GM12874 (cell line): ENCODE data around the gene TAF1B.

Experiments
- TF ChIP-seq, protein P1 (sequence below): IDR thresholded peaks from 2 replicates; pipeline ENCODE4 v1.5.1; 2011; ENCODE audit warnings: low read depth, mild to moderate bottlenecking, control low read depth, low read length, moderate library complexity; ENCODE audit not compliant: insufficient read depth

The TAF1B gene

DNA sequence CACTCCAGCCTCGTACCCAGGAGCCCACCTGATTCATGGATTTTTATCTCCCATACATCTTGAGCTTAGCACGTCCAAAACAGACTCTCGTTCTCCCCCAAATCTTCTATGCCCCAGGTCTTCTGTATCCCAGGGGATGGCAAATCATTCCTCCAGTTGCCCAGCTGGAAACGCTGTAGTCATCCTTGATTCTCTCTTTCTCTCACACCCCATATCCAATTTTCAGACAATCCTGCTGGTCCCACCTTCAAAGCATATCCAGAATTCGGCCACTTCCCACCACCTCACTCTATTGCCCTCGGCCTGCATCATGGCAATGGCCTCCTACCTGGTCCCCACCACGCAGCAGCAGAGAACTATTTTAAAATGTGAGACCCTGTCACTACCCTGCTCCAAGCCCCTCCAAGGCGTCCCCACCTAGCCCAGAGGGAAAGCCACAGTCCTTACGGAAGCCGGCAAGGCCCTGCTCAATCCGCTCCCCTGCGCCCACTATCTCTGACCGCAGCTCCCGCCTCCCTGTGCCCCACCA is 106.8 kb downstream of the TAF1B start:
- TF ChIP-seq, protein P1, sequence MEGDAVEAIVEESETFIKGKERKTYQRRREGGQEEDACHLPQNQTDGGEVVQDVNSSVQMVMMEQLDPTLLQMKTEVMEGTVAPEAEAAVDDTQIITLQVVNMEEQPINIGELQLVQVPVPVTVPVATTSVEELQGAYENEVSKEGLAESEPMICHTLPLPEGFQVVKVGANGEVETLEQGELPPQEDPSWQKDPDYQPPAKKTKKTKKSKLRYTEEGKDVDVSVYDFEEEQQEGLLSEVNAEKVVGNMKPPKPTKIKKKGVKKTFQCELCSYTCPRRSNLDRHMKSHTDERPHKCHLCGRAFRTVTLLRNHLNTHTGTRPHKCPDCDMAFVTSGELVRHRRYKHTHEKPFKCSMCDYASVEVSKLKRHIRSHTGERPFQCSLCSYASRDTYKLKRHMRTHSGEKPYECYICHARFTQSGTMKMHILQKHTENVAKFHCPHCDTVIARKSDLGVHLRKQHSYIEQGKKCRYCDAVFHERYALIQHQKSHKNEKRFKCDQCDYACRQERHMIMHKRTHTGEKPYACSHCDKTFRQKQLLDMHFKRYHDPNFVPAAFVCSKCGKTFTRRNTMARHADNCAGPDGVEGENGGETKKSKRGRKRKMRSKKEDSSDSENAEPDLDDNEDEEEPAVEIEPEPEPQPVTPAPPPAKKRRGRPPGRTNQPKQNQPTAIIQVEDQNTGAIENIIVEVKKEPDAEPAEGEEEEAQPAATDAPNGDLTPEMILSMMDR, result no peak

DNA sequence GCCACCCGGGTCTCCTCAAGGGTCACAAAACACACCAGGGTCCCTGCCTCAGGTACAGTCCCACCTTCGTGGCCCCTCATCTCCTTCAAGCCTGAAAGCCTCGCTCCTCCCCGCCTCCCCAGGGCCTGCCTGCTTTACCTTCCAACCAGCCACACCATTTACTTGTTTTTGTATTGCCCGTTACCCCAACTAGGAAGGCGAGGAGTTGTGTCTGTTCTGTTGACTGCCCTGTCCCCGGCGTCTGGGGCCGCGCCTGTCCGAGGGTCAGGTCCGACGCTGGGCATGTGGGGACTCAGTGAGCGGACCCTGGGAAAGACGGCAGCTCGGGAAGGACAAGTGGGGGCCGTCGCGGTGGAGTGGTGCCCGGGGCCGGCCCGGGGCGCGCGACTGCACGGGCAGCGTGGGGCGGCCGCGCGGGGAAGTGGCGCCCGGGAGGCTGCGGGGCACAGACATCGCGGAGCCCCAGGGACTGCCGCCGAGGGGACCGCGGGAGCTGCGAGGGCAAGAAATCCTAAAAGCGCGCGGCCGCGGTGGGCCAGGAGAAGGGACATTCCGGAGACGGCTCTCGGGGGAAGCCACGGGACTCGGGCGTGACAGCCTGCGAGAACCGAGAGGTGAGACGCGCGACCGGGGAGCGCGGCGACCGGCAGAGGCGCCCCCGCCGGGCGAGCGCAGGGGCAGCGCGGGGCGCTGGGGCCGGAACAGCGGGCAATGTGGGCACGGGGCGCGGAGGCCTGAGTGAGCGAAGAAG is 107.4 kb downstream of the TAF1B start:
- TF ChIP-seq, protein P1, result 0 out of 2 replicates have a peak, but pooled peaks have one; percentile 8

DNA sequence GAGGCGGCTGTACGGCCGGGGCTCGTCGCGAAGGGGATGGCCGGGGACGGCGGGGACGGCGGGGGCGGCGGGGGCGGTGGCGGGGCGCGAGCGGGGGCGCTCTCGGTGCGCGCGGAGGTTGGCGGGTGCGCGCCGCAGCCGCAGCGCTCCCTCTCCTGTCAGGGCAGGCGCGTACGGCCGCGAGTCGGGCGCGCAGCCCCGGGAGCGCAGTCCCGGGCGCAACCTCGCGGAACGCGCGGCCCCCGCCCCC is 107.9 kb downstream of the TAF1B start:
- TF ChIP-seq, protein P1, result no peak

DNA sequence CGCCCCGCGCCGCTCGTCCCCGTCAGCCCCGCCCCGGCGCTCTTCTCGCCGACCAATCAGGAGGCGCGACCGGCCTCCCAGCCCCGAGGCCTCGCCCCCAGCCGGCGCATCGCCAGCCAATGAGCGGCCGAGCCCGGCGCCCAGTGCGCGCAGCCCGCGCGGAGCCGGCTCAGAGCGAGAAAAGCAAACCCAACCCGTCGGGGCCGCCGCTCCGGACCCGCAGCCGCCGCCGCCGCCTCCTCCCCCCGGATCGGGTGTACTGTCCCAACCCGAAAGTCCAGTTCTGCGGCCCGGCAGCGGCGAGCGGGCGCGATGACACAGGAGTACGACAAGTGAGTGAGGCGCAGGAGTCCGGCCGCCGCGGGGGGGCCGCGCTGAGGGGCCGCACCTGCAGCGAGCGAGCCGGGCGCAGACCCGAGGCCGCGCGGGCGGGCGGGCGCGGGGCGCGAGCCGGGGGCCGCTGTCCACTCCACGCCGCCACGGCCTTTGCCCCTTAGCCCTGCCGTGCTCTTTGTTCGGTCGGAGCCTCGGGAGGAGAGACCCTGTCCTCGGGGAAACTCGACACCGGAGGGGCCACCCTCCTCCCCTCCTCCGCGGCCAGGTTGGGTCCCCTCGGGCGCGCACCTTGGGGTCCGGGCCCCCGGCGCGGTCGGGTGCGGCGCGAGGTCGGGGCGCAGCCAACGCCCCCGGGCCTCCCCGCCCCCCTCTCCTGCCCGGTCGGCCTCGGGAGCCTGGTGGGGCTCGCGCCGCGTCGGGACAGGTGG is 108.4 kb downstream of the TAF1B start, which contains the start of gene GRHL1:
GRHL1 (plus strand) TSS at position 172 of the 764 bp plus-strand sequence; CDS start at position 313, 141 bp downstream.
- TF ChIP-seq, protein P1, result no peak

DNA sequence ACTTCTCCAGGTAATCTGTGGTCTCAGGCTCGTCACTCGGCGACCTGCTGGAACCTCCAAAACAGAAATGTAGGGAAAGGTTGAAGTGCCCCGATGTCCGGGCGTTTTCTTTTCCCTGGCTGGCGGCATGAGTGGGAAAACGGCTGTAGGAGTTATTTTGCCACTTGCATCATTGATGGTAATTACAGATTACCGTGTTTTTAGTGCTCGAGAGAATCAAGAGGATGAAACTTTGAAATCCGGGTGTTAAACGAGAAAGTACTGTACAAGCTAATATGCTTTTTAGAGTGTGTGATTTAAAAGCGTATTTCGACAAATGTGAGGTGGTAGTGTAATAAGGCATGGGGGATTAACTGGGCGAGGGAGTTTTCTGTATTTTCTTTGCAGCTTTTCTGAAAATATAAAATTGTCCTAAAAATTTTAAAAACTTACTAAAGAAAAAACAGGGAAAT is 109.0 kb downstream of the TAF1B start:
- TF ChIP-seq, protein P1, result no peak

DNA sequence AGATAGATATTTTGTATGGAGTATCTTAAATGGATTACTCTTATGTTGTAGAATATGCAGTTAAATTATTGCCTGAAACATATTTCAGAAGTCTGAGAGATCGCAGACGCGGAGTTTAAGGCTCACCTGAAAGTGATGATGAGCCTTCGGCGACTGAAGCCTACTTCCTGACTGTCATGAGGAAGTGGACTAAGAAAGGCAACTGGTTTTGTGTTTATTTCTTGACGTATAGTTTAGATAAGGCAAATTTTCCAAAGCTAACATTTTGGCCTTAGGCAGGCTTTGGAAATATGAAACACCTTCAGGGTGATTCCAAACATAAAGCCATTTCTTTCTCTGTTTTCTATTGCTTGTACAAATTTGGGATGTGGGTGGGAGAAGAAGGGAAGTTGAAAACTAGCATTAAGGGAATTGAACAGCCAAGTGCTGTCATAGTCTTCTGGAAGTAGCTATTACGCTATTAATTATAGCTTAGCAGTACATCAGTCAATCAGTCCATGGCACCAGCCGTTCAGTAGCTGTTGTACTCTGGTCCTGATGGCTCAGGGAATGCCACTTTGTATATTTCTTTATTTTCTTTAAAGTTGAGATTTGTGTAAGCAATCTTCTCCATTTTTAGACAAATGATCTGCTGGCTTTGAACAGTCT is 109.7 kb downstream of the TAF1B start:
- TF ChIP-seq, protein P1, result no peak

DNA sequence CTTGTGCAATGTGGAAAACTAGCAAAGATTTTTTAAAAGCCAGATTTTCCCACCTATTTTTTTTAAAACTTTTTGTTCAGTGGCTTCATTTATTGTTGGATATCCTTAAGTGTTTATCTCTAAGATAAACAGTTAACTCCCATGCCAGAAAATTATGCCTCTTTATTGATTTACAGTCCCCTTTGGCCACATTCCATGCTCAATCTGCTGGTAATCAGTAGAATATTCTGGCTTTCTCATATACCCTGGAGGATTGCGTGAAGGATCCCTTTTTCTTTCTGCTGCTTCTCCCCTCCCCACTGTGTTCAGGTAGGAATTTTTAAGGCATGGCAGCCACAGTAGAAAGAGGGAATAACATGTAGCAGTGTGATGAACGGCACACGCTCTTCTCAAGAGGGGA is 110.9 kb downstream of the TAF1B start:
- TF ChIP-seq, protein P1, result no peak
